Stimulated activated CD8-positive, alpha-beta memory T cell treated with anti-CD3 and anti-CD28 coated beads, Interleukin-12 subunit alpha, Interleukin-12 subunit beta, amount 100 ng/mL, for 24 hours (primary cell): ENCODE measurements around the gene LPIN1.
A peak's percentile ranks its signal among the peaks of the same experiment; 100 is the strongest.
"Not testable (repeated sequence)": the region's sequence is repeated elsewhere in the genome, so short reads cannot be mapped to it uniquely, and the experiment has no call there.

ENCODE experiments used
- DNase-seq: peaks from one replicate; pipeline ENCODE4 v3.0.0-alpha.2; 2020; ENCODE audit errors: extremely low read depth

The LPIN1 gene

DNA sequence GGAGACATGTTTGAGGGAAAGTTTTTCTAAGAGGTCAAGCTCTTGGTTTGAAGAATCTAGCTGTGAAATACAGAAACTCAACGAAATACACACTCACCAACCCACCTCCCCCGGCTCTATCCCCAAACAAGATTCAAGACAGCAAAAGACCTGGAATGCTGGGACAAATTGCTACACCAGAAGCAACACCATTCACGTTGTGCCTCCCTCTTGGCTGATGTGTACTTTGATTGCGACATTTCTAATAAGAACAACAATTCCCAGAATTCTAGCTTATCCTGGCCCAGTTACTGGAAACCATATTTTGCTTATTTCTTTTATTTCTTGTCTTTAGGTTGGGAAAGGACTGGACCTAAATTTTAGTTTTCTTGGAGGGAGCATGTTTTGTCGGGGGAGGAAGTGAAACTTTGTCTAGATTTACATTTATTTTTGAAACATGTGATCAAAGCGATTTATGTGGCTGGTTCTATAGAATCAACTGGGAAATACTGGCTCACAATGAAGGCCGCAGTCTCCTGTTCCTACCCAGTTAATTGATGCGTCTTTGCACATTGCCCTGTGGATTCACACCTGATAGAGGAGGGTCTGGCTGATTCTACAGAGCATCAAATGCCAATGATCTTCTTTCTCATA lies 29.6 kb upstream of the LPIN1 start:
- DNase-seq: no peak

DNA sequence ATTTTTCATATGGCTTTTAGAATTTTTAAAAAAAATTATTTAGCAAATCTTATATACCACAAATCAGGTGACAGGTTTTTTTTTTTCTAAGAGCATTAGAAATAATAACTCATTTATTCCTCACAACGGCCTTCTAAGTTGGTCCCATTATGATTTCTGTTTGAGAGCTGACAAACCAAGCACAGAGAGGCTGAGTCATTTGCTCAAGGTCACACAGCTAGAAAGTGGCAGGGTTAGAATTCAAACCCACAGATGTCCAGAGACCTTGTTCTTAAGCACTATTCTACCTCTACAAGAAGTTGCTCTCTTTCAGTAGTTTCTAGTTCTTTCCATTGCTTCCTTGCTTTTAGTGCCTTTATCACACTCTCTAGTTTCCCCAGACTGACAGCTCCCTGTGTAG lies 28.8 kb upstream of the LPIN1 start:
- DNase-seq: no peak

DNA sequence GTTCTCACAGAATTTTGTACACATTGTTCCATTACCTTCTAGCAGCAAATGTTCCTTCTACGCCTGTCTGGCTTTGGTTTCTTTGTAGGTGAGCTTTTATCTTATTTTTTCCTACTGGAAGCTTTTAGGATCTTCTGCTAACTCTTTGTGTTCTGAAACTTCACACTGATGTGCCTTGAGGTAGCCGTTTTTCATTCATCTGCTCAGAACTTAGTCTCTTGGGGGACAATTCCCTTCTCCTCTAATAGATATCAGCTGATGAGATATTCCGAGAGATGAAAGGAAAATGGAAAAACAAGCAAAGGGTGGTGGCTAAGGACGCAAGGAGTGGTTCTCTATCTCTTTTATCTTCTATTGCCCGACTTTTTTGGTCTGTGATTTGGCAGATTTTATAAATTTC lies 27.8 kb upstream of the LPIN1 start:
- no peak for DNase-seq

DNA sequence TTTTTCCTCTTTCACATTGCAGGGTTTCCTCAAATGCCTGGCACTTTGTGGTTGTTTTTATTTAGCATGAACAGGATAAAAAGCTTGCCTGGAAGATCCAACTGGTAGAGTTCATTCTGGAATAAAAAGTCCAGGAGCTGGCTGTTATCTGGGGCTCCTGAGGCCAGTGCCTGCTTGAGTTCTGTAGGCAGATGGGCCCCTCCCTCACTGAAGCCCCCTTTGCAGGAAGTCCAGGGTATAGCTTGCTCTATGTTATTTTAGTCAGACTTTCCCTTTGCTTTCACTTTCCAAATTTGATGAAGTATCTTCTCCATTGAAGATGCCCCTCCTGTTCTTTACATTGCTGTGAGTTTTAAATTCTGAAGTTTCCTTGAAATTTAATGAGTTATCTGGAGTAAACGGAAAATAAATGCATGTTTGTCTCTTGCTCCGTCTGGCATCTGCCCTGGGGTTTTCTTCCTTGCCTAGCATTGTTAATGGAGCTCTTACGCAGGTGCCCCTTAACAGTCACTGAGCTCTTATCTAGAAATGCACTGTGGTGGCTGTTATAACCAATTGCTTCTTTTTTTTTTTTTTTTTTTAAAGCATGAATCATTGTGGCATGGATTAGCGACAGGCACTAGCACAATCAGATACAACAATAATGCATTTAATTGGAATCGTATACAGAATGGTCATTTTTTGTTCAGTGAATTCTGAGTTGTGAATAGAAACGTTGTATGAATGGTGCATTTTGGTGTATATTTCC lies 27.0 kb upstream of the LPIN1 start:
- no peak for DNase-seq

DNA sequence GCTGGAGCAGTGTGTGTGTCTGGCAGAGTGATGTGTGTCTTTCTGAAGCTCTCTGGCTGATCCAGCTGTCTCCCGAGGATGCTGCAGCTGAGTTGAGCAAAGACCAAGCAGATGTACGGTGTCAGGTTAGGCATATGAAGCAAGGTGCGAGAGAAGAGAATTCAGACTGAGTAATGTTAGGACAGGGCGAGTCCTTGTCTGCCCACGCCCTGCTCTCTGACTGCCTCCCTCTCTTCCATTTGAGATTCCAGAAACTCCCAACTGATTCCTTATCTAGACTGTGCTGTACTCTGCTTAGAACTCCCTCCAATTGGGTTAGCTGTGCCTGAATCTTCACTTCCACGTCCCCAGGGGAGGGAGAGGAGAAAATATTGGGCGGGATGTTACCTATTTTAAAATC lies 25.7 kb upstream of the LPIN1 start:
- DNase-seq: no peak

DNA sequence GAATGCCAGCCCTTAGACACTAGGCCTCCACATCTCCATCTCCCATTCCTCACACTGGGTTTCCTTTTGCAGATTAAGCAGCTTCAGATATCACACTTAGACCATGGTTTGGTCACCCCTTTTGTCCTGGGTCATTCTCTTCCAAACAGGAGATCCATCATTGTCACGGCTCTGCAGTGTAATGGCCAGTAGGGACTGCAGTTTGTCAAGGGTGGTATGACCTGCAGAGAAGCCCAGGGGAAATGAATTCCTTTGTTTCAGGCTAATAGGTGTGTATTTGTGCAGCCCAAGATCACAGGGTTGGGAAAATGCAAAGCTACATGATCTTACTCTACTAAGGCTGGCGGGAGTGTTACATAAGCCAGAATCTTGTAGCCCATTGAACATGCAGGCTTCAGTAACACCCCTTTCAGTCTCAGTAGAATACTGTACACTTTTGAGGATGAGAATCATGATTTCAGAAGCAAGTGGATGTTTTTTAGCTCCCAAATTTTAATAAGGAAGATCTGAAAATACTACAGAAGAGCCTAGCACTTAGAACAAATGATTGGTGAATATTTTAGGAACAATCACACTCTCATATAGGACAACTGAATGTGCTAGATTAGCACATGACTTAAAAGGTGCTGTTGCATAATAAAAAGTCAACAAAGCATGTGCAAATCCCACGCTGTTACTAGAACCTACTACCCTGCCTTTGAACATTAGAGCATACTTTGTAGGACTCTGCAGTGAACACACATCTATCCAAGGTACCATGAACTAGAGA lies 24.0 kb upstream of the LPIN1 start:
- no peak for DNase-seq

DNA sequence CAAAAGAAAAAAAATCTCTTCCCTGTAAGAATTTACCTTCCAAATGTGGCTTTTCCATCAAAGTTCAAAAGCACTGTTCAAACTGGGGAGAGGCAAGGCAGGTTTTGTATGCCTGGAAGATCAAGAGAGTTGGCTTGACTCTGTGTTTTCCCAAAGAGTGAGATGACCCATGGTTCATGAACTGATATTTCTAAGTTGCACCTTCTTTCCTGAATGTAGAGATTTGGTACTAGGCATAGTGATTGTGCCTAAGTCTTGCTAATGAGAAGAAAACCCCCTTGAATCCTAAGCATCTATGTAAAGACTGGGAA lies 23.4 kb upstream of the LPIN1 start:
- no peak for DNase-seq

DNA sequence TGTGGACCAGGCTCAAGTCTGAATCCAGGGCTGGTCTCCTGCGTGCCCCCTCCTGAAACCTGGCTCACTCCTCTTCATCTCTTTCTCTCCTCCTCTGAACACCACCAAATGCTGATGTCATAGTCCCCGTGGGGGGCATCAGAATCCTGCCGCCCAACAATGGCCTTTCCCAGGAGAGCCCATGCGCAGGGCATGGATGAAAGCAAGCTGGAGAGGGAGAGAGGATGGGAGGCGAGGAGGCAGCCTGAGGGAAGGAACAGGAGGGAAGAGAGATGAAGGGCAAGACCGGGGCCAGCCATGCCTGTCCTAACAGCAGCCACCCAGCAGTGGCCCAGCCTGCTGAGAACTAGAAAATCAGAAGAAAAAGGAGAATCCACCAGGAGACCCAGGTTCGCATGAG lies 22.3 kb upstream of the LPIN1 start:
- DNase-seq: no peak

DNA sequence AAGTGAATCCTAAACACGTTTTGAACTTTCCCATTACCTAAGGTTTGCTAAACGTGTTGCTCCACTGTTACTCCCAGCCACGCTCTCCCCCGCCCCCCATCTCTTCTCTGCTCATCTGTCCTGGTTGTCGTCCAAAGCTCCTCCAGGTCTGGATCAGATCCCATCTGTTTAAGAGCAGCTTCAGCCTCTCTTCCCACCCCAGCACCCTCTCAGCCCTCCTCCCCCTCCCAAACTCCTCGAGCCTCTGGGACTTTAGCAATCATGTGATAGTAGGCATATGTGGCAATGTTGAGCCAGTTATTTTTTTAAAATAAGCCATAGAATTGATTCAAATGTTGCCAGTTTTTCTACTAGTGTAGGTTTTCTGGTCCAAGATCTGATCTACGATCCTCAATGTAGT lies 20.0 kb upstream of the LPIN1 start:
- DNase-seq: no peak

DNA sequence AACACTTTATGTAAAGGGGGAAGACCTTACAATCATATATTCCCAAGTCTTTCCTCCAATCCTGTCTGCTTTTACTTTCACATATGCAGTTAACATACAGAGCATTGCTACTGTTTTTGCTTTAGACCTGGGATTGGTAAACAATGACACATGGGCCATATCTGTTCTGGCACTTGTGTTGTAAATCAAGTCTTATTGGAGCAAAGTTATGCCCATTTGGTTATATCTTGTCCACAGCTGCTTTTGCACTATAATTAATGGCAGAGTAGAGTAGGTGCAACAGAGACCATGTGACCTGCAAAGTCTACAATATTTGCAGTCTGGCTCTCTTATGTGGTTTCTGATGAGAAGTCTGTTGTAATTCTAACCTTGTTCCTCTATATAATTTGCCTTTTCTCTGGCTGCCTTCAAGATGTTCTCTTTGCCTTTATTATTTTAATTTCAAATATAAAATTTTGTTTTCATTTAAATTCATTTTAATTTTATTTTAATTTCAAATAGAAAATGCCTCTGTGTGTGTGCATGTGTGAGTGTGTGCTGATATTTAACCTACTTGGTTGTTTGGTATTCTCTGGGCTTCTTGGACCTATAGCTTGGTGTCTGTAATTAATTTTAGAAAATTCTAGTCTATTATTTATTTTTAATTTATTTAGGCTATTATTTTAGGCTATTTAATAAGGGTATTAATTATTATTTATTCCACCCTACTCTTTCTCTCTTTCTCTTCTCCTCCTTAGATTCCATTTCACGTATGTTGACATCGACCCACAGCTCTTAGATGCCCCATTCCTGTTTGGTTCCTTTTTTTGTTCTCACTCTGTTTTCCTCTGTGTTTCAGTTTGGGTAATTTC lies 16.8 kb upstream of the LPIN1 start:
- DNase-seq: no peak

DNA sequence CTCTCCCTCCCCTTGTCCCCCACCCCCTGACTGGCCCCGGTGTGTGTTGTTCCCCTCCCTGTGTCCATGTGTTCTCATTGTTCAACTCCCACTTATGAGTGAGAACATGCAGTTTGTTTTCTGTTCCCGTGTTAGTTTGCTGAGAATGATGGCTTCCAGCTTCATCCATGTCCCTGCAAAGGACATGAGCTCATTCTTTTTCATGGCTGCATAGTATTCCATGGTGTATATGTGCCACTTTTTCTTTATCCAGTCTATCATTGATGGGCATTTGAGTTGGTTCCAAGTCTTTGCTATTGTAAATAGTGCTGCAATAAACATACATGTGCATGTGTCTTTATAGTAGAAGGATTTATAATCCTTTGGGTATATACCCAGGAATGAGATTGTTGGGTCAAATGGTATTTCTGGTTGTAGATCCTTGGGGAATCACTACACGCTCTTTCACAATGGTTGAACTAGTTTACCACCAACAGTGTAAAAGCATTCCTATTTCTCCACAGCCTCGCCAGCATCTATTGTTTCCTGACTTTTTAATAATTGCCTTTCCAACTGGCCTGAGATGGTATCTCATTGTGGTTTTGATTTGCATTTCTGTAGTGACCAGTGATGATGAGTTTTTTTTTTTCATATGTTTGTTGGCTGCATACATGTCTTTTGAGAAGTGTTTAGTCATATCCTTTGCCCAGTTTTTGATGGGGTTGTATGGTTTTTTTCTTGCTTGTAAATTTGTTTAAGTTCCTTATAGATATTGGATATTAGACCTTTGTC lies 15.0 kb upstream of the LPIN1 start:
- DNase-seq: not testable (repeated sequence)

DNA sequence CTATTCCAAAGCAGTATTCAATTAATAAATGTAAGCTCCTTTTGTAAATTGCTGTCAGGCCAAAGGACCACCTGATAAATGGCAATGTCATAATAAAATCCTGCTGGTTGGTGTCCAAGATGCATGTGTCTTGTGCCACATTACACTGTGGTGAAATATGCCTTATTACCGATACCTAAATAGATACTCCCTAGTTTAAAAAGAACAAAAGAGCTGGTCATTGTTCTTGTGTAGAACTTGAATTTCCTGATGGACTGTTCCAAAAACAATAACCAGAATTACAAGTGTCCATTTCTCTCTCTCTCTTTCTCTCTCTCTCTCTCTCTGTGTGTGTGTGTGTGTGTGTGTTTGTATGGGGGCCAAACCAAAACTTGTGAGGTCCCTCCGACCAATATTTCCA lies 13.8 kb upstream of the LPIN1 start:
- DNase-seq: no peak

DNA sequence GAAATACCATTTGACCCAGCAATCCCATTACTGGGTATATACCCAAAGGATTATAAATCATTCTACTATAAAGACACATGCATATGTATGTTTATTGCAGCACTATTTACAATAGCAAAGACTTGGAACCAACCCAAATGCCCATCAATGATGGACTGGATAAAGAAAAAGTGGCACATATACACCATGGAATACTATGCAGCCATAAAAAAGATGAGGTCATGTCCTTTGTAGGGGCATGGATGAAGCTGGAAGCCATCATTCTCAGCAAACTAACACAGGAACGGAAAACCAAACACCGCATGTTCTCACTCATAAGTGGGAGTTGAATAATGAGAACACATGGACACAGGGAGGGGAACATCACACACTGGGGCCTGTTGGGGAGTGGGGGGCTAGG lies 8.6 kb upstream of the LPIN1 start:
- not testable (repeated sequence) for DNase-seq

DNA sequence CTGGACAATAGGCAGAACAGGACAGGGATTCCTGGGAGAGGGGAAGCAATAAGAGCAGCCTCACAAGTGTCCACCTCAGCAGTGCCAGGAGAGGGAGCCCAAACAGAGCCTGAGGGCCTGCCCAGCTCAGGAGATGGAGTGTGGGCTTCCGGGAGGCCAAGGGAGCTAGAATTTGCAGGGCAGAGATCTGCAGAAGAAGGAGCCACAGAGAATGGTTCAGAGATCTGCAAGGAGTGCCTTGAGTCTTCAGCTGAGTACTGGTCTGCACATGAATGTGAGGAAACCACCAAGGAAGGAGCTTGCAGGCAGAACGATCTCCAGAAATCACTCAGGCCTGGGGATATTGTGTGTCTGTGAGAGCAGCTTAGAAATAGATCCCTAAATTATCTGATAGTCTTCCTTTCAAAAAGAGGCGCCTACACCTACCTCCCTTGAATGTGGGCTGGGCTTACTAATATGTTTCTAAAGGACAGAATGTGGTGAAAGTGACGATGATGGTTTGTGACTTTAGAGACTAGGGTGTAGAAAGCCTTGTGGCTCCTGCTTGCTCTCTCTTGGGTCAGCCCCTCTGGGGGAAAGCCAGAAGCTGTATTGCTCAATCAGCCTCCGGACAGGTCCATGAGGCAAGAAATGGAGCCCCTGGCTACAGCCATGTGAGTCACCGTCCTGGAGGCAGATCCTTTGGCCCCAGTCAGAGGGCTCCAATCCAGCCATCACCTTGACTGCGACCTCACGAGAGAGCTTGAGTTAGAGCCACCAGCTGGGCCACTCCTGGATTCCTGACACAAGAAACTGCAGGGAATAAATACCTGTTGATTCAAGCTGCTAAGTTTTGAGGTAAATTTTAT lies 7.6 kb upstream of the LPIN1 start:
- DNase-seq: no peak

DNA sequence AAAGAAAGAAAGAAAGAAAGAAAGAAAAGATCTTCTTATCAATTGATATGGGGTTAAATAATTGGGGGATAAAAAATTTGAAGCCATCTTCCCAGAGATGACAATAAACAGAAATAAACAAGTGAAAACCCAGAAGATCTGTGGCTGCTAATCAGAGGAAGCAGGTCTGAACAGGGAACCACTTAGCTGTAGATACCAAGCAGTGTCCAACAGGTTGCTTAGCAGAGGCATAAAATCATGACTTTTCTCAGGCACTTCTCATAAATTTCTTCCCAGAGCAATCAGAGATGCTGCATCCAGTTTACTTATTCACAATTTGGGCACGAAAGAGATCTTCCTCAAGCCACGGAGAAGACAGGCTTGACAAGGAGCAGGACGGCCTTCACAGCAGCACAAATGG lies 5.7 kb upstream of the LPIN1 start:
- no peak for DNase-seq

DNA sequence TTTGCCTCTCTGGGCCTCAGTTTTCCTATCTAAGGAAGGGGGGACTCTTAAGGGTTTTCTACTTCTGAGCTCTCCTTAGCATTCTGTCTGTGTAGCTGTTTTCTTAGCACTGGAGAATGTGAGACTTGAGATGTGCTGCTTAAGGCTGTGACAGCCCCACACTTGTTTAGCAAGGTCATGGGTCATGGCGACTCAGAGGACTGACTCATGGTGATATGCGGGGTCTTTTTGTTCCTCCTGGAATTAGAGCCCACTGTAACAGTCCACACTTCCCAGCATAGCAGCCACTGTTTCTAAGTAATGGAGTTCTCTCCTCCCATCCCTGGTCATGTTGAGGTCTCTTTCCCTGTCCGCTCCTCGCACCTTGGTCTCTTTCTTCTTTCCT lies 4.1 kb upstream of the LPIN1 start:
- DNase-seq: no peak

DNA sequence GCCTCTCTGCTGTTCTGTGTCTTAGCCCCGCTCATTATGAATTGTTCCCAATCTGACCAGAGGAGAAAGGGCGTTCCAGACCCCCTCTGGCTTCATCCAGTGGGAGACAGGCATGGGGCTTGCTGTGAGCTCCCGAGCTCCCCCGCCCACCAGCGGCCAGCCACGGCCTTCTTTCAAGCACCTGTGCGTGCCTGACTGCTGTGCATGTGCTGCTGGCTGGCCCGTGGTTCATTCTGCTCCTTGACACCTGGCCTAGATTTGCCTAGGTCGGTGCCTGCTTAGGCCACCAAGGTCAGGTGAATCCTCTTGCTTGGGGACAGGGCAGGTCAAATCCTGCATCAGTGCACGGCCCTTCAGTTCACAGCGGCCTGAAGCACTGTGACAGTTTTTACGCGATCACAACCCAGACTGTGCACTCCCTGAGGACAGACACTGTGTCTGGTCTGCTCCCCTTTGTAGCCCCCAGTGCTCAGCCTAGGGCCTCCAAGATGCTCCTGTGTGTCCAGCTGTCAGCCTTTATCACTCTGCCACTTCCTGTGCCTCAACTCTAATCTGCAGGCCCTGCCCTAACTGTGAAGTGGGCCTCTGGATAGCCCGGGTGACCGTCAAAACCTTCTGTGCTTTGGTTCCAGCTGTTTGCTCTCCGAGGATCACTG lies 3.6 kb upstream of the LPIN1 start:
- DNase-seq: no peak

DNA sequence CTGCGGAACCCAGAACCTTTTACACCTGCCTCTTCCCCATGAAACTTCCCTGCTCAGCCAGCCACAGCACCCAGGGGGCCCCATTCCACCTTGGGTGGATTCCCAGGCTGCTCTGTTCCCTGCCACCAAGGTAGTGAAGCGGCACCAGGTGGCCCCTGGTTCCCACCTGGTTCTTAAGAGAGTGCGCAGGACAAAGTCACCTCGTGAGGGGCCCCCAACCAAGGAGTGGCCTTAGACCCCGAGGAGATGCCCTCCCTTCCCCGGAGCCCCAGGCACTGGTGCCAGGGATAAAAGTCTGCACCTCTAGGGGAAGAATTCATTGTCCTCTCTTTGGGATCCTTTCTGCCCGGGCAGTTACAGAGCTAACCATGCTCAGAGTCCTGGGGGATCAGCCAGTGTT lies 3.1 kb upstream of the LPIN1 start:
- DNase-seq: no peak

DNA sequence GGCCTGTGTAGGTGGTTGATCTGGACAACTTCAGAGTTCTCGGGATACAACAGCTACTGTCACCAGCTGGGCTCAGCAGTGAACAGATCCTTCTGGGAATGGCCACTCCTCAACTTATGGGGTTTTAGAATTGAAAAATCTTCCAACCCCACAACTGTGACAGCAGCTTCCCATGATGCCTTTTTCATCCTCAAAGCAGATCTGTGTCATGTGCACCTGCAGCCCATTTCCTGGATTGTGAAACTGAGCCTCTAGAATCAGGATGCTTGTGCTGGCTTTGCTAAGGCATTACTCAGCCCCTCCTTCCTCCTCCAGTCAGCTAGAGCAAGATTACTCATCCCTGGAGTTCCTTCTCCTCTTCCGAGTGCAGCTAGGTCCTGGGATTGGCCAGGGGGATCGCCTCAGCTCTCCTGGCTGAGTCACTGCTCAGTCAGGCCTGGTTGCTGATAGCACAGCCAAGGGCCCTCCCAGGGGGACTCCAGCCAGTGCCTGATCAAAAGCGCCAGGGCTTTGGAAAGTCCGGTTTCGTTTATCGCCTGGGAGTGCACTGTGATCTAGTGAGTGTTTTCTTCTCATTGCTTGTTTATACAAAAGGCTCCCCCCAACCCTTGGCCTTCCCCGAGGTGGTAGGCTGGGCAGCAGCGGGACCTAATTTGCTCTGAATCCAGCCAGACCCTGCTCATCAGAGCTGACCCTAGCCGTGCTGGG lies 2.4 kb upstream of the LPIN1 start:
- peak; percentile 57 for DNase-seq
